Left ventricle myocardium inferior (tissue), 1 donor: ENCODE measurements around the gene USP9Y. TPM values are rescaled to one million over a fixed set of nuclear protein-coding genes. Genes with fewer than 3 reads are reported as not detected.

Experiments
- DNase-seq: peaks from one replicate; pipeline ENCODE4 v3.0.0-alpha.2; 2020
- H3K27ac ChIP-seq: fragments of 200-600 bp; replicated peaks from 2 replicates; pipeline ENCODE4 v1.8.0; 2021
- H3K27me3 ChIP-seq: fragments of 200-600 bp; 2 replicates; pipeline ENCODE4 v1.8.0; 2021; ENCODE audit warnings: low read depth
- H3K36me3 ChIP-seq: fragments of 200-600 bp; 2 replicates; pipeline ENCODE4 v1.8.0; 2021
- H3K4me1 ChIP-seq: fragments of 200-600 bp; 2 replicates; pipeline ENCODE4 v1.8.0; 2021
- H3K4me3 ChIP-seq: fragments of 200-600 bp; 2 replicates; pipeline ENCODE4 v1.8.0; 2021; ENCODE audit warnings: mild to moderate bottlenecking, moderate library complexity
- H3K9me3 ChIP-seq: fragments of 200-600 bp; replicated peaks from 2 replicates; pipeline ENCODE4 v1.8.0; 2021
- CTCF ChIP-seq: fragments of 200-600 bp; IDR thresholded peaks from 2 replicates; pipeline ENCODE4 v1.8.0; 2021; ENCODE audit warnings: antibody characterized with exemption, mild to moderate bottlenecking, borderline replicate concordance
- intact Hi-C: fragments of 100-400 bp; cut with micrococcal nuclease; formaldehyde crosslinking; loops from one replicate; pipeline ENCODE4 v1.11.0; 2022
- total RNA-seq: library from RNA; stranded (reverse); fragmentation: NEBNext Ultra II Directional; extraction: Animal tissue kit (Norgen Biotek cat#: 25700); gene quantifications from one replicate; pipeline ENCODE4 v1.2.1, GENCODE V29; 2021
- donor health status: DM: no; HTN: yes; CAD: no; lungs with severe emphysema.

The USP9Y gene
- total RNA-seq, 1 donor from 2014 or later: 25.4 TPM

GRCh38 chrY:12678111-12678510, 22.9 kb upstream of the USP9Y start:
- Histone ChIP-seq H3K4me1 (peaks cover 32% of the 10 kb centered on the region), H3K36me3 (peaks cover 10% of the 10 kb centered on the region), H3K27me3 (no peaks in the 10 kb centered on the region), H3K9me3 (peaks cover 11% of the 10 kb centered on the region), H3K27ac (no peak overlapping the region), H3K4me3 (no peak overlapping the region)
- intact Hi-C loops: no loop called here
- no peak for TF ChIP-seq CTCF
- DNase-seq: no peak

GRCh38 chrY:12681535-12681934, 19.5 kb upstream of the USP9Y start:
- Histone ChIP-seq H3K4me1 (peaks cover 39% of the 10 kb centered on the region), H3K27ac (peak overlapping the region; percentile 19), H3K4me3 (no peak overlapping the region), H3K9me3 (peaks cover 11% of the 10 kb centered on the region), H3K36me3 (peaks cover 10% of the 10 kb centered on the region), H3K27me3 (no peaks in the 10 kb centered on the region)
- DNase-seq: no peak
- intact Hi-C loops: no loop called here
- TF ChIP-seq CTCF: no peak

- Histone ChIP-seq H3K36me3 (peaks cover 15% of the 10 kb centered on the region), H3K27ac (no peak overlapping the region), H3K9me3 (peaks cover 8% of the 10 kb centered on the region), H3K27me3 (no peaks in the 10 kb centered on the region), H3K4me3 (no peak overlapping the region), H3K4me1 (peaks cover 7% of the 10 kb centered on the region)
- no peak for TF ChIP-seq CTCF
- intact Hi-C loops: no loop called here
- no peak for DNase-seq
Observed at GRCh38 chrY:12688337-12688736, 12.7 kb upstream of the USP9Y start.

GRCh38 chrY:12700087-12700486, 944 bp upstream of the USP9Y start:
- Histone ChIP-seq H3K9me3 (peaks cover 19% of the 10 kb centered on the region), H3K36me3 (peaks cover 26% of the 10 kb centered on the region), H3K27ac (no peak overlapping the region), H3K4me3 (no peak overlapping the region), H3K4me1 (no peaks in the 10 kb centered on the region), H3K27me3 (no peaks in the 10 kb centered on the region)
- intact Hi-C loops: no loop called here
- no peak for DNase-seq
- TF ChIP-seq CTCF: no peak

GRCh38 chrY:12702174-12702573, 1.1 kb downstream of the USP9Y start:
- no peak overlapping the region for H3K4me3 ChIP-seq
- TF ChIP-seq CTCF: no peak

GRCh38 chrY:12710460-12710859, 9.4 kb downstream of the USP9Y start:
- Histone ChIP-seq H3K4me1 (no peaks in the 10 kb centered on the region), H3K4me3 (no peak overlapping the region), H3K27me3 (no peaks in the 10 kb centered on the region), H3K9me3 (no peaks in the 10 kb centered on the region), H3K27ac (no peak overlapping the region), H3K36me3 (peaks cover 11% of the 10 kb centered on the region)
- intact Hi-C loops: no loop called here
- TF ChIP-seq CTCF: no peak
- DNase-seq: no peak

More at GRCh38 chrY:12702174-12702573, 1.1 kb downstream of the USP9Y start:
- Histone ChIP-seq H3K9me3 (peaks cover 19% of the 10 kb centered on the region), H3K36me3 (peaks cover 26% of the 10 kb centered on the region), H3K27ac (peak overlapping the region; percentile 56), H3K4me1 (no peaks in the 10 kb centered on the region), H3K27me3 (no peaks in the 10 kb centered on the region)
- intact Hi-C loops: no loop called here
- no peak for DNase-seq
